H1 (cell line): Measurements from ENCODE around the gene PRPF40B.

Experiments used
- CHD2 ChIP-seq: IDR thresholded peaks from 2 replicates; pipeline ENCODE4 v1.6.1; 2012; ENCODE audit warnings: low read length, improper control_type of control experiment
- EGR1 ChIP-seq: IDR thresholded peaks from 2 replicates; pipeline ENCODE4 v1.6.1; 2011; ENCODE audit warnings: low read depth, low read length, borderline replicate concordance
- EP300 ChIP-seq, 2 experiments: IDR thresholded peaks; 1 replicate in 1 of 2; 2 replicates in 1 of 2; pipeline ENCODE4 v1.6.1; 2011 to 2012; ENCODE audit warnings: low read depth in 2 of 2, low read length in 2 of 2, mild to moderate bottlenecking in 2 of 2, borderline replicate concordance in 1 of 2, inconsistent platforms in 1 of 2, moderate library complexity in 1 of 2
- EZH2 ChIP-seq: fragments of 200-600 bp; sonication (generic); IDR thresholded peaks from 2 replicates; pipeline ENCODE4 v1.7.1; 2012; ENCODE audit warnings: low read depth, mild to moderate bottlenecking, moderate library complexity, low read length, inconsistent platforms; ENCODE audit not compliant: severe bottlenecking
- HDAC2 ChIP-seq, 2 experiments: fragments of 300-600 bp in 1 of 2; sonication (generic) in 1 of 2; IDR thresholded peaks; 2 replicates each; pipeline ENCODE4 v1.6.1; 2011 to 2012; ENCODE audit warnings: low read depth in 2 of 2, low read length in 2 of 2, mild to moderate bottlenecking in 2 of 2, moderate library complexity in 2 of 2, borderline replicate concordance in 1 of 2, inconsistent platforms in 1 of 2
- JUND ChIP-seq: IDR thresholded peaks from 2 replicates; pipeline ENCODE4 v1.6.1; 2011; ENCODE audit warnings: mild to moderate bottlenecking, improper control_type of control experiment, low read length
- RNF2 ChIP-seq: fragments of 200-900, 300-1000 bp; sonication (generic); IDR thresholded peaks from 2 replicates; pipeline ENCODE4 v1.7.1; 2016; ENCODE audit warnings: borderline replicate concordance, low read depth, mild to moderate bottlenecking, antibody characterized with exemption, low read length; ENCODE audit not compliant: poor library complexity, severe bottlenecking; ENCODE audit errors: missing control alignments
- TAF7 ChIP-seq: optimal IDR thresholded peaks from 2 replicates; pipeline ENCODE3; 2011; ENCODE audit warnings: low read depth, mild to moderate bottlenecking, inconsistent platforms, low read length, moderate library complexity, borderline replicate concordance
- TCF12 ChIP-seq: IDR thresholded peaks from 2 replicates; pipeline ENCODE4 v1.6.1; 2011; ENCODE audit warnings: low read depth, mild to moderate bottlenecking, low read length
- TF ChIP-seq, protein P1 (sequence below), 3 experiments: IDR thresholded peaks; 1 replicate in 2 of 3; 2 replicates in 1 of 3; pipeline versions ENCODE4 v1.5.1 to v1.6.1; 2011; ENCODE audit warnings: low read length in 3 of 3, mild to moderate bottlenecking in 3 of 3, inconsistent platforms in 2 of 3, low read depth in 1 of 3, moderate library complexity in 1 of 3; ENCODE audit not compliant: insufficient read depth in 1 of 3; ENCODE audit errors: control extremely low read depth in 1 of 3

DNA sequence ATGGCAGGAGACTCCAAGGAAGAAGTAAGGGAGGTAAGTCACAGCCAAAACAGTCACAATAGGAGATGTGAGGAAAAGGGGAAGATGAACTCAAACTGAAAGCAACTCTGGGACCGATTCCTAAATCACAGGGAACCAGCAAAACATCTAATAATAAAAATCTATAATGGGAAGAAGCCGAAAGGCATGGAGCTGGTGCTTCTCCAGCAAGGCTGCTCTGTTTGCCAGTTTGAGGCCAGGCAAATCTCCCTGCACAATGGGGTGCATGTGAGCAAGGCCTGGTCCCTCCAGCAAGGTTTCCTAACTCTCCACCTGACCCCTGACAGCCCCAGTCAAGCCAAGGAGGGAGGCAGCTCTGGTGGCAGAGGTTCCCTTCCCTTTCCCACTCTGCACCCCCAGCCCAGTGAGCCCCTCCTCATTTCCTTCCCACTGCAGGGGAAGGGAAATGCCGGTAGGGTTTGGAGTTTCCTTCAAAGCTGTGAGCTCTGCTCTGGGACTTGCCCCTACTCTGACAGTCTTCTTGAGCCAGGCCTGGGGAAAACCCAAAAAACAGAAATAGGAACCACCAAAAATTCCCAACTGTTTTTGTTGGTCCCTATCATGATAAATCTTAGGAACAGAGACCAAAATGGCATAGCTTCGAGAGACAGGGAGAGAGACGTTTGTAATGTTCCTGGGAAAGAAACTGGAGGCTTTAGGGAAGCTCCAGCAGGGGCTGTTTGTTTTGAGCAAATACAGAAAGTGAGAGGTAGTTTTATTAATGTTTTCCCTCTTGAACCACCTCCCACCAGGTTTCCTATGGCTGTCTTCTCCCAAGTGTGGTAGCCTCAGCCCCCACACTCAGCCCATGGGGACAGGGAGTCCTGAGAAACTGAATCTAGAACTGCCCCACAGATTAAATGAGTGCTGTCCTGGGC lies 49.2 kb downstream of the PRPF40B start:
- TF ChIP-seq, protein P1, sequence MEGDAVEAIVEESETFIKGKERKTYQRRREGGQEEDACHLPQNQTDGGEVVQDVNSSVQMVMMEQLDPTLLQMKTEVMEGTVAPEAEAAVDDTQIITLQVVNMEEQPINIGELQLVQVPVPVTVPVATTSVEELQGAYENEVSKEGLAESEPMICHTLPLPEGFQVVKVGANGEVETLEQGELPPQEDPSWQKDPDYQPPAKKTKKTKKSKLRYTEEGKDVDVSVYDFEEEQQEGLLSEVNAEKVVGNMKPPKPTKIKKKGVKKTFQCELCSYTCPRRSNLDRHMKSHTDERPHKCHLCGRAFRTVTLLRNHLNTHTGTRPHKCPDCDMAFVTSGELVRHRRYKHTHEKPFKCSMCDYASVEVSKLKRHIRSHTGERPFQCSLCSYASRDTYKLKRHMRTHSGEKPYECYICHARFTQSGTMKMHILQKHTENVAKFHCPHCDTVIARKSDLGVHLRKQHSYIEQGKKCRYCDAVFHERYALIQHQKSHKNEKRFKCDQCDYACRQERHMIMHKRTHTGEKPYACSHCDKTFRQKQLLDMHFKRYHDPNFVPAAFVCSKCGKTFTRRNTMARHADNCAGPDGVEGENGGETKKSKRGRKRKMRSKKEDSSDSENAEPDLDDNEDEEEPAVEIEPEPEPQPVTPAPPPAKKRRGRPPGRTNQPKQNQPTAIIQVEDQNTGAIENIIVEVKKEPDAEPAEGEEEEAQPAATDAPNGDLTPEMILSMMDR (IDR thresholded peaks at IDR 0.05; ENCODE audit: control extremely low read depth in 1 of 3, insufficient read depth in 1 of 3, low read depth in 1 of 3, low read length in 3 of 3) = no peak
- TF ChIP-seq TCF12 (no peak), RNF2 (no peak), EP300 (IDR thresholded peaks at IDR 0.05; ENCODE audit: borderline replicate concordance in 1 of 2, low read depth in 2 of 2, low read length in 2 of 2) (no peak), TAF7 (no peak), EGR1 (no peak), CHD2 (no peak), EZH2 (no peak), HDAC2 (IDR thresholded peaks at IDR 0.05; ENCODE audit: borderline replicate concordance in 1 of 2, low read depth in 2 of 2, low read length in 2 of 2) (no peak), JUND (no peak)
